ENCODE results near the gene CCSER1. TPM values are rescaled to one million over a fixed set of nuclear protein-coding genes. Genes with fewer than 3 reads are reported as not detected.
"Not testable (repeated sequence)": the region's sequence is repeated elsewhere in the genome, so short reads cannot be mapped to it uniquely, and the experiment has no call there.

CCSER1 gene
- total RNA-seq, 1 donor from 2014 or later = not detected

DNA sequence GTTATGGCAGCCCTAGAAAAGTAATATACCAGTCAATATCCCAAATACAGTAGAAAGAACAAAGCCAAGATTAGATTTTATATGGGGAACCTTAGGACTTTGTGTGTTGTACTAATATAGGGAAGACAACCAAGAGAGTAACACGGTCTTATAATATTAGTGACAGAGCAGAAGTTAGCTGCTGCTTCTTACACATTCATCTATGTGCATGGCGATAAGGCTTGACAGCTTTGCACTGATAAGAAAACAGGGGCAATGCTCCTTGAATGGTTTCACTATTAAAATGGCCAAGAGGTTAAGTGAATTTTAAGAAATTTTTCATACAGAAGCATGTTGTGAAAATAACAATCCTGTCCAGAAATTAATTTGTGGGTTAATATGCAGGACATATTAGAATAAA lies 521.6 kb downstream of the CCSER1 start:
- intact Hi-C loops (cut with micrococcal nuclease) = no loop called here

DNA sequence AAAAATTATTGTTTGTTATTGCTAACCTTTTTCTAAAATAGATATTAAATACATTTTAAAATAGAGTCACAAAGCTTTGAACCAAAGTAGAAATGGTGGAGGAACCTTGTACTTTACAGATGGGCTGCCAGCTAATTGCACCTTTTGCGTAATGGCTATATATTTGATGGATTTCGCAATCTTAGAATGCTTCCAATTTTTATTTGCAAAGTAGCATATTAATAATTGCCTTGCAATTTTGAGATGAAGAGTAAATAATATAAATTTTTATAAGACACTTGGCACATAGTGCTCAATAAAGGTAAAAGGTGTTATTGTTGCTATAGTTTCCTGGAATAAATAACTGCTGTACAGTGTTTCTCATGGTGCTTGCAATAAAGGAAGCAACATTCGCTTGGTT lies 533.5 kb downstream of the CCSER1 start:
- intact Hi-C loops (cut with micrococcal nuclease) = no loop called here

DNA sequence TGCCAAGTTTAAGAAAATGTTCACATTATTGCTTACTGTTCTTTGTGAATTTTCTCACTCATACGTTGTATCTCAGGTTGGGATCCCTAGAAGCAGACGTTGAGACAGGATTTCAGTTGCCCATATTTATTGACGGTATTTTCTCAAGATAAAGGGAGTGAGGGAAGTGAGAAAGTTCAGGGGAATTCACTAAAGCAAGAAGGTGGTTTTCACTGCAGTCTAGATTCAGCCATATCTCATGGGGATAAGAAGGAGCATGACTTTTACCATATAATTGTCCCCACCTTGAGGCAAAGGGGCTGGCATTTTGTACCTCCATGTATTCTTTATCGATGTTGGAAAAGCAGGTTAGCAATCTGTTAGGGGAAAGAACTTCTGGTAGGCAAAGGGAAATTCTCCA lies 543.0 kb downstream of the CCSER1 start:
- intact Hi-C loops (cut with micrococcal nuclease) = no loop called here

DNA sequence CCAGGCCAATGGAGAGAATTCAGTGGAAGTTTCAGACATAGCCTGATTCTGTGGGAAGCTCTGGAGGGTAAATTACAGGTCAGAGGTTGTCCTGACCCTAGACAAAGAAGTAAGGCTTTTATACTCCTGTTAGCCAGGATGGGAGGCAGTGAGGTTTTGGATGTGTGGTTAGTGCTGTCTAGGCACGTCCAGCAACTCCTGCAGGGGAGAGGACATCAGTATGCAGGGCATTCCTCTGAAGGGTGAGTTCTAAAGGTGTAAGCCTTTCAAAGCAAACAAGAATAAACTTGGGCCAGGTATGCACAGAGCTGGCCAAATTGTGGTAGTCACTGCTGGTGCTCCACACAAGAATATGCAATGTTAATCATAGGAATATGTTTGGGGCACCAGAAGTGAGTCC lies 562.5 kb downstream of the CCSER1 start:
- intact Hi-C loops (cut with micrococcal nuclease) = no loop called here

DNA sequence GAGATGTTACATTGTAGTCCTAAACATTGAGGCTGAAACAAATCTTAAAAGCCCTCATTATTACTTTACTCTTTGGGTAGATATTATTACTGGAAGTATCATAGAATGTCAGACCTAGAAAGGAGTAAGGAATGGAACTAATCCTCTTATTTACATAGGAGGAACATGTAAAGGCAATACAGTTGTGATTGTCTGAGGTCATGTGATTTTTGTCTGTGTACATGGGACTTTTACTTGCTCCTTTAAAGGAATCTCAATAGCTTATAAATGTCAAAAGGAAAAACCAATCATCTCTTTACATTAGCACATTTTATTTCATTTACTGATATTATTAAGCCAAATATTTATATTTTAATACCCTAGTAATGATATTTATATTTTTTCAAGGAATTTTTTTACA lies 568.2 kb downstream of the CCSER1 start:
- intact Hi-C loops (cut with micrococcal nuclease) = no loop called here

DNA sequence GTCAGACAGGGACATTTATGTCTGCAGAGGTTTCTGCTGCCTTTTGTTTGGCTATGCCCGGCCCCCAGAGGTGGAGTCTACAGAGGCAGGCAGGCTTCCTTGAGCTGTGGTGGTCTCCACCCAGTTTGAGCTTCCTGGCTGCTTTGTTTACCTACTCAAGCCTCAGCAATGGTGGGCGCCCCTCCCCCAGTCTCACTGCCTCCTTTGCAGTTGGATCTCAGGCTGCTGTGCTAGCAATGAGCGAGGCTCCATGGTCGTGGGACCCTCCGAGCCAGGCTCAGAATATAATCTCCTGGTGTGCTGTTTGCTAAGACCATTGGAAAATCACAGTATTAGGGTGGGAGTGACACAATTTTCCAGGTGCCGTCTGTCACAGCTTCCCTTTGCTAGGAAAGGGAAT lies 578.3 kb downstream of the CCSER1 start:
- intact Hi-C loops (cut with micrococcal nuclease) = not testable (repeated sequence)

DNA sequence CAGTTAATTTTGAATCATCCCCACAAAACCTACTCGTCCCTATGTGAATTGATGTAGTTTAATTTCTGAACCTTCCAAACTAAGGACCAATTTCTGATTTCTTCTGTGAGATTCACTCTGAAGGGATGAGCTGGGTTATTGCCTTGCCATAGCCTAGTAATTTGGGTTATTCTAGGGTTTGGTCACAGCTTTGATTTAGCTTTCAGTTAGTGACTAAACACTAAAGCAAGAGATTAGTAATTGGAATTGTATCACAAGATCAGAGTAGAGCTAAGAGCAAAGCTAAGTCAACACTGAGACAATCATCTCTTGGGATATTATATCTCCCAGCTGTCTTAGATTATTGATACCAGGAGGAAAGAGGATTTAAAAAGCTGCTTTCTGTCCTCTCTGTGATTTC lies 588.0 kb downstream of the CCSER1 start:
- intact Hi-C loops (cut with micrococcal nuclease) = no loop called here

DNA sequence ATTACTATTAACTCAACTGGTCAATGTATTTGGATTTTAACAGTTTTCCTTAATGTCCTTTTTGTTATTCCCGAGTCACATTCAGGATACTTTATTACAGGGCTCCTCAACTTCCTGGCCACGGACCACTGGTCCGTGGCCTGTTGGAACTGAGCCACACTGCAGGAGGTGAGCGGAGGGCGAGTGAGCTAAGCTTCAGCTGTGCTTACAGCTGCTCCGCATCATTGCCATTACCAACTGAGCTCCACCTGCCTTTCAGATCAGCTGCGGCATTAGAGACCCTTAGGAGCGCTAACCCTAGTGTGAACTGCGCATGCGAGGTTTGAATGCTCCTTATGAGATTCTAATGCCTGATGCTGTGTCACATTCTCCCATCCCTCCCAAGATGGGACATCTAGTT lies 591.7 kb downstream of the CCSER1 start:
- intact Hi-C loops (cut with micrococcal nuclease) = no loop called here

DNA sequence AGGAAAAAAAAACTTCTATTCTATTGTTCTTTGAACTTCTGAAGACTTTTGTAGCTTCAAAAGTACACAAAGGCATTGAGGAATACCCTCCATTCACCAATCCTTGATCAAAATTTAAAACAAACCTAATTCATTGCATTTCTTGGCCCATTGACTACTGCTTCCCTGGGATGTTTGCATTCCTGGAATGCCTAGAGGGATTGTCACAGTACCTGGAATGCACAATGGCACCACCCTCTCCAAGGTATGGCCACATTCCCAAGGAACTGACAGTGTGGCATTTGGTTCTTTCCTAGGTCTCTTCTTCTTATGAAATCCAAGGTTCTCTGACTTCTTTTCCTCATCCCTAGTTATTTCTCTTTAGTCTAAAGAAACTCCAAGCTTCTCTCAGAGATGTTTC lies 600.7 kb downstream of the CCSER1 start:
- intact Hi-C loops (cut with micrococcal nuclease) = no loop called here

DNA sequence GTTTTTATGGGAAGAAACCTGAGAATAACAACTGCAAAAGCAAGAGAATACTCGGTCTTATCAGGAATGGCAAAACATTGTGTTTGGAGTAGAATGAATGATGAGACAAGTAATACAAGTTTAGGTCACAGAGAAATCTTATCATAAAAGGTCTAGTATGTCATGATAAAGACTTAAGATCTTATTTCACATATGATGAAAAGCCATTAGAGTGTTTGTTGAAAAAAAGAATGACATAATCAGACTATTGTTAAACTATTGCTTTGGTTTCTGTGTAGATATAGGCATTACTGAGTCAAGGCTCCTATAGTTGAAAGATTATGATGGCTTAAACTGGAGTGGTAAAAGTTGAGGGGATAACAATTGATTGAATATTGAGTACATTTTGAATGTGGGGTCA lies 603.6 kb downstream of the CCSER1 start:
- intact Hi-C loops (cut with micrococcal nuclease) = no loop called here

DNA sequence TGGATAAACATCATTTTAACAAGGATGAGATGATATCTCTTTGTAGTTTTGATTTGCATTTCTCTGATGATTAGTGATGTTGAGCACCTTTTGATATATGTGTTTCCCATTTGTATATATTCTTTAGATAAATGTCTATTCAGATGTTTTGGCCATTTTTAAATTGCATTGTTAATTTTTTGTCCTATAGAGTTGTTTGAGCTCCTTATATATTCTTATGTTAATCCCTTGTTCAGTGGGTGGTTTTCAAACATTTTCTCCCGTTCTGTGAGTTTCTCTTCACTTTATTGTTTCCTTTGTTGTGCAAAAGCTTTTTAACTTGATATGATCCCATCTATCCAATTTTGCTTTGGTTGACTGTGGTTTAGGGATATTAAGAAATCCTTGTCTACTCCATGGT lies 606.0 kb downstream of the CCSER1 start:
- intact Hi-C loops (cut with micrococcal nuclease) = no loop called here

DNA sequence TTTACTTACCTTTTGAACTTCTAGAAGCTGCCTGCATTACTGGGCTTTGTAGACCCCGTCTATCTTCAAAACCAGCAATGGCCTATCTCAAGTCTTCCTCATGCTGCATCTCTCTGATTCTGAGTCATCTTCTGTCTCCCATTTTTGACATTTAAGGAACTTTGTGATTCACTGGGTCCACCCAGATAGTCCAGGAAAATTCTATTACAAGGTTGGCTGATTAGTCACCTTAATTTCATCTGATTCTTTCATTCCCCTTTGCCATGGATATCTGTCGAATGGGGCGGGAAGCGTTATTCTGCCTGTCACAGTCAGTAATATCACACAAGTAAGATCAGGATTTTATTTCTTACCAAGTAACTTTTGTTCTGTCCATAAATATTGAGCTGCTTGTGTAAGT lies 618.0 kb downstream of the CCSER1 start:
- intact Hi-C loops (cut with micrococcal nuclease) = no loop called here

DNA sequence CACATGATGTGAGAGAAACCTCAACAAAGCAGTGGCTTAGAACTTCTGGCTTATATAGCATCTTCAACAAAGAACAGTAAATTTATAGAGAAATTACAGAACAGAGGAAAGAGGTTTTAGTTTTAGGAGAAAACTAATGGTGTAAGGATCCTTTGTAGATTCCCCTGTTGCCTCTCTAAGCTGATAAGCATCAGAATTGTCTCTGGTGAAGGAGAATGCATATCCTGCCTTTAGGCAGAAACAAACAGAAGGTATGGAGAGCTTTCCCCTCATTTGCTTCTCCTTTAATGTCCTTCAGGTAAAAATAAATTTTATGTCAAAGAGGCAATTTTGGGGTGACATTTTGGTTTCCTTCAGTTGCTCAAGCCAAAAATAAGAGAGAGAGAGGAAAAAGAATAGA lies 625.9 kb downstream of the CCSER1 start:
- intact Hi-C loops (cut with micrococcal nuclease) = no loop called here

DNA sequence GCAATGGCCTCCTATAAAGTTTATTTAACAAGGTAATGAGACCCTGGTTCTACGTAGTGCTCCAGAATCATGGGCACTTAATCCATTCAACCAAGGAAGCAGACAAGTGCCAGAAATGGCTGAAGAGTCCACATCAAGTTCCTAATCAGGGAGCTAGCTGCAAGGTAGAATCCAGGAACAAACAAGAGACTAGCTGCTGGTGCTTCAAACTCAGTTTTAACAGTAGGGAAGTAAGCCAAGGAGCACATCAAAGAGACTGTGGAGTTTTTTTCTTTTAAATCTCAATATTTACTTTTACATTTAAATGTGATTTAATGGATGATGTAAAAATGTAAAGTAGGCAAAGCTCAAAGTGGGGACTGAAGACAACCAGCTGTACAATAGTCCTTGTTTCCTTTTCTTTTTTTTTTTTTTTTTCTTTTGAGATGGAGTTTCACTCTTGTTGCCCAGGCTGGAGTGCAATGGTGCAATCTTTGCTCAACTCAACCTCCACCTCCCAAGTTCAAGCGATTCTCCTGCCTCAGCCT lies 630.4 kb downstream of the CCSER1 start:
- intact Hi-C loops (cut with micrococcal nuclease) = no loop called here

DNA sequence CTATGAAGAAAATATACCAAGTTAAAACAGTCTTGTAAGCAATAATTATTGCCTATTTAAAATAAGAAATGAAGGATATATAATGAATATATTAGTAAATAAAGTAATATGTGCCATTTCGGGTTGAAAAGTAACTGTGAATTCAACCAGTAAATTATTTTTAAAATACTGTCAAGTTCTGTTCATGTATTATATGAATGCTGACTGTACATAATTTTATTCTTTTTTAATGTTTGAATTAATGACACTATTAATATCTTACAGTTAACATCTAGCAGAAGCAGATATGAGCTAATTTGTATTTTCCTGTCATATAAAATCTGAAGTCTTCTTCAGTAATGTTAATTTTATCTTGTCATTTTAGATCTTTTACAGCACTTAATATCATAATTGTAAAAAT lies 632.9 kb downstream of the CCSER1 start:
- intact Hi-C loops (cut with micrococcal nuclease) = no loop called here

DNA sequence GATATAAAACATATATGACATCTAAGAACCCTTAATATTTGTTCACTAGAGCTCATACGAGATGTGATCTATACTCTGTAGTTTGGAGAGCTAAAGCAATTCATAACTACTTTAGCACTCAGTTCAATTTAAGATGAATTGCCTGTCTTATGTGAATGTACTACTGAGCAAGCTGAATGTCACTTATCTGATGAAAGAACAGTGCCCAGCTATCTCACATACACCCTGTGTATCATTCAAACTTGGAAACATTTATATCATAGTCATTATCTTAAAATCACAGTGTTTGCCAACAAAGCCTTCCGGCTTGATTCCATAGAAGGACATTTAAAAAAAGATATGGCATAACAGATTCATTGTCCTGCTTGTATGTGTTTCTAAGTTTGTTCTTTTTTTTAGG lies 639.6 kb downstream of the CCSER1 start:
- intact Hi-C loops (cut with micrococcal nuclease) = no loop called here

DNA sequence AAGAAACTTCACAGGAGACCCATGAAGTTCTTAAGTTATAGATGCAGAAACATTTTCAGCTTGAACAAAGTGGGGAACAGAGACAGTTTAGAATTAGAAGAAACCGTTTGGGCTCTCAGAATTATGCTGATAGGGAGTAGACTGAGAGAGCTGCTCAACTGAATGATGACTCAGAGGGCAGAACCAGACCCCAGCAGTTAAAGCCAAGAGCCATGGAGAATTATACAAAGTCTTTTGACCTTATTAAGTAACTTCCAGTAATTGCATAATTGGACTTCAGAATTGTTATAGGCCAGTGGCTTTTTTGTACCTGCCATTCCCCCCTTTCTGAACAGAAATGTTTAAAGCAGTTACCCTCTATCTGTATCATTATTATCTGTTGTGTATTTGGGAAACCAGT lies 642.1 kb downstream of the CCSER1 start:
- intact Hi-C loops (cut with micrococcal nuclease) = no loop called here

DNA sequence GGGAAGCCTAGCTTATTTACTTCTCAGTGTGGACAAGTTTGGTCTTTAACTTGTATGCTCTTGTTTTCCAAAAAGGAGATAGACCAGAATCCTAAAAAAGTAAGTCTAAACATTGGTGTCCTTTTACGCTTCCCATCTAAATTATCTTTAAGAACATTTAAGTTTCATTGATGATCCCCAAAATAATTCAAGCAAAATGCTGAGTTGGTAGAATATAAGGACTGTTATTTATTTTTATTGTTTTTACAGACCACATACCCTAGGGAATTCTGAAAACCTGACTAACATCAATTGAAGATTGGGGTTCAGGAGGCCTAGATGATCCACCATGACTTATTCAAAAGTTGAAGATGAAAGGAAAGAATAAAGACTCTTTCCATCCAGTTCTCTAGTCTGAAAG lies 653.0 kb downstream of the CCSER1 start:
- intact Hi-C loops (cut with micrococcal nuclease) = no loop called here

DNA sequence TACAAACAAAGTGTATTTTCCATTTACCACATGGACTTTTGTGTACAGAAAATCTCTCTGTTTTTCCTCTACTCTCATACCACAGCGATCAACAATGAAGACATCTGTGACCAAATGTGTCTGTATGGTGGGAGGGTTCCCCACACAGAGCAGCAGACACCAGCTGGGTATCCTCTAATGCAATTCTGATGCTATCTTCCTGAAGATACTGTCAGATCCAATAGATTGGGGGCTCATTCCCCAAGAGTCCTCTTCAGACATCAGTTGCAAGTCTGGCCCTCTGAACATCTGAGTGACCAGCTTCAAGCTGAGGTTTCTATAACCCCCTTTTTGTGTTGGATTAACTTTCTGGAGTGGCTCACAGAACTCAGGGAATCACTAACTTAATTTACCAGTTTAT lies 659.4 kb downstream of the CCSER1 start:
- intact Hi-C loops (cut with micrococcal nuclease) = no loop called here

DNA sequence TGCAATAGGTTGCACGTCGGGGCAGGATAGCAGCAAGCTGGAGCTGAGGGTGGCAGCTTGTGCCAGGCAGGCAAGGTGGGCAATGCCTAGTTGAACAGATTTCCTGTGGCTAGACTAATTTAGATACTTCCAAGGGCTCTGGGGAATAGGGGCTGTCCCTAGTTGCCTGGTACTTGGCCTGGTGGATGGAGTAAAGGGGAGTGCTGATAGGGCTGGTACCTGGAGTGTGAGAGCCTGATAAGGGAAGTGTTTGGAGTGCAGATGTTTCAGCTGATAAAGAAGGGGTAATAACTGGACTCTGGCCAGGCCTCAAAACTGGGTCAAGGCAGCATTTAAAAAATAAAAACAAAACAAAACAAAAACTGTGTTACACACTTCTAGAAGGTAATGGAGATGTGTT lies 665.5 kb downstream of the CCSER1 start:
- intact Hi-C loops (cut with micrococcal nuclease) = no loop called here

DNA sequence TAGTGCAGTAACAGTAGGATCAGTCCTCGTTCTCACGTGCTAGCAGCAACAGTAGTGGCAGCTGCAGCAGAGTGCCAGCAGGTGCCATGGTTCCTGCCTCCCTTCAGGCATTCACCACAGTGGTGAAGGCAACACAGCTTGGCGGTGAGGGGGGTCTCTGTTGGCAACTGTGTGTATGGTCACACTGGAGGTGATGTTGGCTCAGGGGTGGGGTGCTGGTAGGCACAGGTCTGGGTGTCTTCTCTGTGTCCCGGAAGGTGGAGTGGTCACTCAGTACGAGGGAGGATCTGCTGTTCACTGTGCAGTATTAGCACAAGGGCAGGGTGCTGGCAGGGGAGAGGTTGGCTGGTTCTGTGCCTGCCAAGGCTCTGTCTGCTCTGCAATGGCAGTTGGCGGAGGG lies 671.8 kb downstream of the CCSER1 start:
- intact Hi-C loops (cut with micrococcal nuclease) = no loop called here

DNA sequence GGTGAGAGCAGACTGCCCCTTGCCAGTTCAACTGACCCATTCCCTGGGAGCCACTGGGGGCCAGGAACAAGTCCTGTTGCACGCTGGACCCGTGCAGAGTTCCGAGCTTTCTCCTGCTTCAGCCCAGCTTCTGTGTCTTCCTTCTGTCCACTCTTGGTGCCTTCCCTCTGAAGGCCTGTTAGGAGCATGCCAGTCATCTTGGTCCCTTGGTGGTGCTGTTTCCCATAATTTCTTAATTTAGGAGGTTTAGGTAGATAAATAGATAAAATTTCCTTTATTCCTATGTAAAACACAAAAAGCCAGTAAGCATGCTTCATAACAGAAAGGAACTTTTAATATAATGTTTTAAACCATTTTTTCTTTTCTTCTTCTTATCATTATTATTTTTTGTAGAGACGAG lies 672.7 kb downstream of the CCSER1 start:
- intact Hi-C loops (cut with micrococcal nuclease) = no loop called here

DNA sequence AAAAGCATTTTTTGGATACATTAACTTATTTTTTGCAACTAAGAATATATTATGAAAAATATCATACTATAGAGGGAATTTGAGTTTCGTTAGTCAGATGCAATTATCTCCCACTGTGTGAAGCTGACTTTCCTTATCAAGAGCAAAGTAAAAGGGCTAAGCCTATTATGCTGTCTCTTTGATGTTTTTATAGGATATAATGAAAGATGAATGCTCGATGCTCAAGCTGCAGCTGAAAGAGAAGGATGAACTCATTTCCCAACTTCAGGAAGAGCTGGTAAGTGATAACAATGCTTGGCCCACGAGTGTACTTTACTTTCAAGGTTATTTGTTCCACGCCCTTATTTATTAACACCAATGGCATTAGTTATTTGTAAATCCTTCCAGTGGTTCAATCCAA lies 688.4 kb downstream of the CCSER1 start:
- intact Hi-C loops (cut with micrococcal nuclease) = no loop called here

DNA sequence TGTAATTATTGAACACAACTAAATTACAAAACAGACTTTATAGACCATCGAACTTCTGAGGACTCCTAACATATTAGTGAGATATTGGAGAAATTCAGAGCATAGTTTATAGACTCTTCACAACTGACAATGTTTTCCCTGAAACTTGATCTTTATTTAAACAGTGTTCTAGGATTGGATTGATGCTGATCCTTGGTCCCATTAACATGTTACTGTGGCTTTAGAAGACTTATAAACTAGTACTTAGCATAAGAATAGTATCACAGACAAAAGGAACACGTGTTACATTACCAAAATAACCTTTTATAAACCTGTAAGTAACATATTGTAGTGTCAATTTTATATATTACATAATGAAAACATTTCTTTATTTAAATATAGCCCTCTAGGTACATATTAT lies 689.6 kb downstream of the CCSER1 start:
- intact Hi-C loops (cut with micrococcal nuclease) = no loop called here

All from T-helper 1 cell treated with Interleukin-12 subunit alpha and Interleukin-12 subunit beta and Interleukin-4 antibody, amounts not matched to agents 30 ng/mL and 1 ng/mL, for 36 hours (primary cell).